Neural crest cell (in vitro differentiated cells): ENCODE results near the gene DTNB. TPM values are rescaled to one million over a fixed set of nuclear protein-coding genes. Genes with fewer than 3 reads are reported as not detected.

Experiments
- DNase-seq: peaks from one replicate; pipeline ENCODE4 v3.0.0; 2021; ENCODE audit warnings: low read depth, mixed read lengths, low spot score
- H3K27ac Mint-ChIP-seq: one replicate; pipeline ENCODE4 v1.8.0; 2021; ENCODE audit warnings: mild to moderate bottlenecking, mixed read lengths; ENCODE audit not compliant: unreplicated experiment
- H3K27me3 Mint-ChIP-seq: 2 replicates; pipeline ENCODE4 v1.8.0; 2021; ENCODE audit warnings: low read depth, mild to moderate bottlenecking, mixed read lengths
- H3K36me3 Mint-ChIP-seq: 2 replicates; pipeline ENCODE4 v1.8.0; 2021; ENCODE audit warnings: low read depth, mild to moderate bottlenecking, mixed read lengths
- H3K4me1 Mint-ChIP-seq: 2 replicates; pipeline ENCODE4 v1.8.0; 2021; ENCODE audit warnings: mixed read lengths
- H3K4me3 Mint-ChIP-seq: one replicate; pipeline ENCODE4 v1.8.0; 2021; ENCODE audit warnings: mild to moderate bottlenecking, mixed read lengths
- H3K9me3 Mint-ChIP-seq: 2 replicates; pipeline ENCODE4 v1.8.0; 2021; ENCODE audit warnings: mixed read lengths
- total RNA-seq: library from RNA; stranded (reverse); gene quantifications from 2 replicates; pipeline ENCODE4 v1.2.1, GENCODE V29; 2021
- TF ChIP-seq, protein P1 (sequence below): fragments of 200-600 bp; sonication (generic); conservative IDR thresholded peaks from 2 replicates; pipeline ENCODE4 v1.5.0; 2021; ENCODE audit warnings: antibody characterized with exemption, mild to moderate bottlenecking

The DTNB gene
- total RNA-seq, 1 donor from 2014 or later = 29.5 TPM

DNA sequence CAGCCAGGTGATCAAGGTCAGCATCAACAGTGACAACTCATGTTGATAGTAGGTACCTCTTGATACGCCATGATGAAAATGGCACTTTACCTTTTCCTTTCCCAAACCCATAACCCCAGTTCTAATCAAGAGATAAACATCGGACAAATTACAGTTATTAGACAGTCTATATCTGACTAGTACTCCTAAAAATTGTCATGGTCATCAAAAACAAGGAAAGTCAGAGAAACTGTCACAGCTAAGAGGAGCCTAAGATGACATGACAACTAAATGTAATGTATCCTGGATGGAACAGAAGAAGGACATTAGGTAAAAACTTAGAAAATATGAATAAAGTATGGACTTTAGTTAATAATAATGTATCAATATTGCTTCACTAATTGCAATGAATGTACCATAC is 234.6 kb downstream of the DTNB start:
- Mint-ChIP-seq H3K36me3 (peaks cover 9% of the 10 kb centered on the region), H3K4me3 (no peak overlapping the region), H3K4me1 (no peaks in the 10 kb centered on the region), H3K27ac (peak overlapping the region; percentile 44), H3K27me3 (no peaks in the 10 kb centered on the region), H3K9me3 (peaks cover 6% of the 10 kb centered on the region)
- DNase-seq = no peak
- TF ChIP-seq, protein P1, sequence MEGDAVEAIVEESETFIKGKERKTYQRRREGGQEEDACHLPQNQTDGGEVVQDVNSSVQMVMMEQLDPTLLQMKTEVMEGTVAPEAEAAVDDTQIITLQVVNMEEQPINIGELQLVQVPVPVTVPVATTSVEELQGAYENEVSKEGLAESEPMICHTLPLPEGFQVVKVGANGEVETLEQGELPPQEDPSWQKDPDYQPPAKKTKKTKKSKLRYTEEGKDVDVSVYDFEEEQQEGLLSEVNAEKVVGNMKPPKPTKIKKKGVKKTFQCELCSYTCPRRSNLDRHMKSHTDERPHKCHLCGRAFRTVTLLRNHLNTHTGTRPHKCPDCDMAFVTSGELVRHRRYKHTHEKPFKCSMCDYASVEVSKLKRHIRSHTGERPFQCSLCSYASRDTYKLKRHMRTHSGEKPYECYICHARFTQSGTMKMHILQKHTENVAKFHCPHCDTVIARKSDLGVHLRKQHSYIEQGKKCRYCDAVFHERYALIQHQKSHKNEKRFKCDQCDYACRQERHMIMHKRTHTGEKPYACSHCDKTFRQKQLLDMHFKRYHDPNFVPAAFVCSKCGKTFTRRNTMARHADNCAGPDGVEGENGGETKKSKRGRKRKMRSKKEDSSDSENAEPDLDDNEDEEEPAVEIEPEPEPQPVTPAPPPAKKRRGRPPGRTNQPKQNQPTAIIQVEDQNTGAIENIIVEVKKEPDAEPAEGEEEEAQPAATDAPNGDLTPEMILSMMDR = no peak

DNA sequence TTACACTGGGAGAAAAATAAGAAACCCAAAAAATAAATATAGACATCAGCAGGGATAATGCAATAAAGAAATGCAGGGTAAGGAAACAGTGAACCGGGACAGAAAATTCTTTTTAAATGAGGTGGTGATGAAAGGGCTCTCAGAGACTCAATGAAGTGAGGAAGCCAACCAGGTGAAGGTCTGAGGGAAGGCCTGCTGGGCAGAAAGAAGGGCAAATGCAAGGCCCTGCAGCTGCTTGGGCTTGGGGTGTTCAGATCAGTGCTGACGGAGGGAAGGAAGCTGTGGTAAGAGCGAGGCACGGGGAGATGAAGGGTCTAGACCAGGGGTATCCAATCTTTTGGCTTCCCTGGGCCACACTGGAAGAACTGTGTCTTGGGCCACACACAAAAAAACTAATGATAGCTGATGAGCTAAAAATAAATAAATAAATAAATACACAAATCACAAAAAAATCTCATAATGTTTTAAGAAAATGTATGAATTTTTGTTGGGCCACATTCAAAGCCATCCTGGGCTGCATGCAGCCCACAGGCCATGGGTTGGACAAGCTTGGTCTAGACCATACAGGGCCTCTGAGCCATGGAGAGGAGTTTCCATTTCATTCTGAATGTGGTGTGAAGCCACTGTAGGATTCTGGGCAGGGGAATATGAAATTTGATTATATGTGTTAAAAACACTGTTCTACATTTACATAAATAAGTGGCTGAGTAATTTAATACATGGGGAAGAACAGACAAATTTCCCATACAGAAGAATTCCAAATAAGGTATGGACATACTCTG is 235.3 kb downstream of the DTNB start:
- Mint-ChIP-seq H3K4me1 (no peaks in the 10 kb centered on the region), H3K36me3 (peaks cover 9% of the 10 kb centered on the region), H3K9me3 (peaks cover 6% of the 10 kb centered on the region), H3K27me3 (no peaks in the 10 kb centered on the region), H3K27ac (no peak overlapping the region), H3K4me3 (no peak overlapping the region)
- TF ChIP-seq, protein P1 = no peak
- no peak for DNase-seq

DNA sequence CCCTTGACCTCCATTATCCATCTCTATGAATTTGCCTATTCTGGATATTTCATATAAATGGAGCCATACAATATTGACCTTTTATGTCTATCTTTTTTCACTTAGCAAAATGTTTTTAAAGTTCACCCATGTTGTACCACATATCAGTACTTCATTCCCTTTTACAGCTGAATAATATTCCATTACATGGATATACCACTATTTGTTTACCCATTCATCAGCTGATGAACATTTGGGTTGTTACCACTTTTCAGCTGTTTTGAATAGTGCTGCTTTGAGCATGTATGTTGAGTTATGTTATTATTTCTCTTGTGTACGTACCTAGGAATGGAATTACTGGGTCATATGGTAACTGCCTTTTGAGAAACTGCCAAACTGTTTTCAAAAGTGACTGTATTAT is 238.0 kb downstream of the DTNB start:
- TF ChIP-seq, protein P1 = no peak
- H3K36me3 Mint-ChIP-seq = peaks cover 9% of the 10 kb centered on the region
- no peak for DNase-seq
- no peak overlapping the region for H3K27ac Mint-ChIP-seq
- no peaks in the 10 kb centered on the region for H3K4me1 Mint-ChIP-seq
- peaks cover 6% of the 10 kb centered on the region for H3K9me3 Mint-ChIP-seq
- no peaks in the 10 kb centered on the region for H3K27me3 Mint-ChIP-seq
- no peak overlapping the region for H3K4me3 Mint-ChIP-seq

DNA sequence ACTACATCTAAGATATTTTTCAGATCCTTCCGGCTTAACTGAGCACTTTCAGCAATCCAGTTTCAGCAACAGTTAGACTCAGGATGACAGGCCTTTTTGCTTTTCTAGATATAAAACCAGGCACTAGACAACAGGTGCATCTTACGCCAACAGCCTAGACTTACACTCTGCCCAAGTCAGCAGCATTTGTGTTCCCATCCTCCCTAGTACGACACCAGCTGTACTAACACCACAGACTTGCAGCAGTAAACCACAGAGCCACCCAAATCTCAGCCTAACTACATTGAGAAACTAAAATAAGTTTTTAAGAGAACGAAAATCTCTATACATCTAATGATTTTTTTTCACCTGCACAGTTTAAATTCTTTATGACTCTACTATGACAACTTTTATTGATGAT is 241.8 kb downstream of the DTNB start:
- H3K9me3 Mint-ChIP-seq = peaks cover 6% of the 10 kb centered on the region
- H3K4me1 Mint-ChIP-seq = no peaks in the 10 kb centered on the region
- peaks cover 9% of the 10 kb centered on the region for H3K36me3 Mint-ChIP-seq
- no peak overlapping the region for H3K4me3 Mint-ChIP-seq
- TF ChIP-seq, protein P1 = no peak
- DNase-seq = no peak
- H3K27ac Mint-ChIP-seq = no peak overlapping the region
- no peaks in the 10 kb centered on the region for H3K27me3 Mint-ChIP-seq

DNA sequence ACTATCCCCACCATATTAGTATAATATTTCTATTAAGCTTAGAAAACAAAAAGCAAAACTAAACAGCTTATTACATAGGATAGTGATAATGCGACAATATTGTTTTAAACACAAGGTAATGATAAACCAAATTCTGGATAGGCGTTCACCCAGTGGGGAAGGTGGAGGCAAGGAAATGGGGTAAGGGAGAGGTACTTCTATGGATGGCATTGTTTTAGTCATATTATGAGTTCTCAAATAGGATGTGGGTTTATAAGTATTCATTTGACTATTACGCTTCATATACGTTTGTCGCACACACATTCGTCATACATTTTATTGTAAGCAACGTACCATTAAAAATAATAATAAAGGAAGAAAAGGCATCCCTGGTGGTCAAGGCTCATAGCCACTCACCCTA is 242.8 kb downstream of the DTNB start:
- Mint-ChIP-seq H3K27ac (no peak overlapping the region), H3K27me3 (no peaks in the 10 kb centered on the region), H3K36me3 (peaks cover 5% of the 10 kb centered on the region), H3K4me3 (no peak overlapping the region), H3K4me1 (no peaks in the 10 kb centered on the region), H3K9me3 (peaks cover 3% of the 10 kb centered on the region)
- TF ChIP-seq, protein P1 = no peak
- no peak for DNase-seq
